IPS-15b (cell line): Measurements from ENCODE around the gene CRYBG1.
"Not testable (repeated sequence)": the region's sequence is repeated elsewhere in the genome, so short reads cannot be mapped to it uniquely, and the experiment has no call there.

ENCODE experiments used
- H3K27me3 ChIP-seq: one replicate; pipeline ENCODE4 v1.6.1; 2013; ENCODE audit warnings: low read length; ENCODE audit not compliant: control insufficient read depth, insufficient read depth
- H3K36me3 ChIP-seq: one replicate; pipeline ENCODE4 v1.6.1; 2013; ENCODE audit warnings: low read length; ENCODE audit not compliant: control insufficient read depth, insufficient read depth
- H3K4me1 ChIP-seq: one replicate; pipeline ENCODE4 v1.6.1; 2013; ENCODE audit warnings: mild to moderate bottlenecking, low read length; ENCODE audit not compliant: control insufficient read depth, insufficient read depth
- H3K4me3 ChIP-seq: one replicate; pipeline ENCODE4 v1.5.1; 2013; ENCODE audit warnings: low read depth, low read length
- H3K9ac ChIP-seq: one replicate; pipeline ENCODE4 v1.6.1; 2013; ENCODE audit warnings: low read depth, mild to moderate bottlenecking, low read length
- H3K9me3 ChIP-seq: one replicate; pipeline ENCODE4 v1.6.1; 2013; ENCODE audit warnings: mild to moderate bottlenecking, low read length; ENCODE audit not compliant: control insufficient read depth, insufficient read depth

CRYBG1 gene

GRCh38 chr6:106568530-106568929, 208.0 kb downstream of the CRYBG1 start:
- Histone ChIP-seq H3K4me3 (no peak overlapping the region), H3K9ac (no peak overlapping the region), H3K36me3 (peaks cover 6% of the 10 kb centered on the region)

GRCh38 chr6:106569428-106569827, 208.9 kb downstream of the CRYBG1 start:
- no peaks in the 10 kb centered on the region for H3K4me1 ChIP-seq
- no peaks in the 10 kb centered on the region for H3K9me3 ChIP-seq
- no peak overlapping the region for H3K9ac ChIP-seq
- no peaks in the 10 kb centered on the region for H3K27me3 ChIP-seq
- no peak overlapping the region for H3K4me3 ChIP-seq
- H3K36me3 ChIP-seq, result peaks cover 6% of the 10 kb centered on the region

More at GRCh38 chr6:106568530-106568929, 208.0 kb downstream of the CRYBG1 start:
- Histone ChIP-seq H3K27me3 (no peaks in the 10 kb centered on the region), H3K4me1 (peaks cover 6% of the 10 kb centered on the region), H3K9me3 (no peaks in the 10 kb centered on the region)

- H3K36me3 ChIP-seq, result peaks cover 9% of the 10 kb centered on the region
- H3K27me3 ChIP-seq, result no peaks in the 10 kb centered on the region
- H3K9ac ChIP-seq, result no peak overlapping the region
- H3K4me1 ChIP-seq, result no peaks in the 10 kb centered on the region
- no peak overlapping the region for H3K4me3 ChIP-seq
- H3K9me3 ChIP-seq, result no peaks in the 10 kb centered on the region
Measured at GRCh38 chr6:106572436-106572835, 211.9 kb downstream of the CRYBG1 start.

- Histone ChIP-seq H3K9ac (no peak overlapping the region), H3K36me3 (peaks cover 12% of the 10 kb centered on the region), H3K9me3 (no peaks in the 10 kb centered on the region), H3K27me3 (no peaks in the 10 kb centered on the region), H3K4me1 (no peaks in the 10 kb centered on the region), H3K4me3 (no peak overlapping the region)
Measured at GRCh38 chr6:106572875-106573585, 212.5 kb downstream of the CRYBG1 start.

- H3K36me3 ChIP-seq, result peaks cover 13% of the 10 kb centered on the region
- no peaks in the 10 kb centered on the region for H3K9me3 ChIP-seq
- no peak overlapping the region for H3K4me3 ChIP-seq
- no peaks in the 10 kb centered on the region for H3K4me1 ChIP-seq
- no peak overlapping the region for H3K9ac ChIP-seq
- H3K27me3 ChIP-seq, result no peaks in the 10 kb centered on the region
Measured at GRCh38 chr6:106574741-106575458, 214.4 kb downstream of the CRYBG1 start.

- Histone ChIP-seq H3K36me3 (peaks cover 18% of the 10 kb centered on the region), H3K27me3 (no peaks in the 10 kb centered on the region), H3K4me1 (no peaks in the 10 kb centered on the region), H3K9ac (no peak overlapping the region), H3K9me3 (no peaks in the 10 kb centered on the region), H3K4me3 (no peak overlapping the region)
Measured at GRCh38 chr6:106579281-106579680, 218.8 kb downstream of the CRYBG1 start.

- H3K4me3 ChIP-seq, result no peak overlapping the region
- peaks cover 15% of the 10 kb centered on the region for H3K36me3 ChIP-seq
- H3K4me1 ChIP-seq, result peaks cover 7% of the 10 kb centered on the region
- H3K9me3 ChIP-seq, result no peaks in the 10 kb centered on the region
- H3K9ac ChIP-seq, result no peak overlapping the region
- H3K27me3 ChIP-seq, result no peaks in the 10 kb centered on the region
Measured at GRCh38 chr6:106581468-106581867, 221.0 kb downstream of the CRYBG1 start.

GRCh38 chr6:106586815-106587415, 226.4 kb downstream of the CRYBG1 start:
- Histone ChIP-seq H3K4me1 (peaks cover 7% of the 10 kb centered on the region), H3K4me3 (no peak overlapping the region), H3K36me3 (peaks cover 6% of the 10 kb centered on the region), H3K9ac (peak overlapping the region; percentile 9), H3K27me3 (no peaks in the 10 kb centered on the region), H3K9me3 (no peaks in the 10 kb centered on the region)

GRCh38 chr6:106588937-106589336, 228.4 kb downstream of the CRYBG1 start:
- H3K4me3 ChIP-seq, H3K4me1 ChIP-seq, H3K27me3 ChIP-seq, H3K36me3 ChIP-seq, H3K9ac ChIP-seq, H3K9me3 ChIP-seq: not testable (repeated sequence)

GRCh38 chr6:106591111-106591825, 230.8 kb downstream of the CRYBG1 start:
- no peak overlapping the region for H3K9ac ChIP-seq
- no peaks in the 10 kb centered on the region for H3K36me3 ChIP-seq
- H3K9me3 ChIP-seq, result no peaks in the 10 kb centered on the region
- no peaks in the 10 kb centered on the region for H3K4me1 ChIP-seq
- H3K4me3 ChIP-seq, result no peak overlapping the region
- no peaks in the 10 kb centered on the region for H3K27me3 ChIP-seq

GRCh38 chr6:106599440-106599839, 238.9 kb downstream of the CRYBG1 start:
- H3K36me3 ChIP-seq, result no peaks in the 10 kb centered on the region
- no peaks in the 10 kb centered on the region for H3K27me3 ChIP-seq
- H3K4me1 ChIP-seq, result no peaks in the 10 kb centered on the region
- no peaks in the 10 kb centered on the region for H3K9me3 ChIP-seq
- H3K4me3 ChIP-seq, result no peak overlapping the region
- no peak overlapping the region for H3K9ac ChIP-seq
